GM19238 (cell line): Measurements from ENCODE around the gene FUBP3.

ENCODE experiments used
- DNase-seq: peaks from one replicate; pipeline ENCODE4 v3.0.0; 2011; ENCODE audit warnings: low spot score; ENCODE audit not compliant: insufficient read length

FUBP3 gene

GRCh38 chr9:130633336-130634190 is 54.2 kb downstream of the FUBP3 start:
- no peak for DNase-seq

GRCh38 chr9:130634191-130634768 is 54.9 kb downstream of the FUBP3 start:
- no peak for DNase-seq

- no peak for DNase-seq
Observed at GRCh38 chr9:130634801-130635200, 55.4 kb downstream of the FUBP3 start.

GRCh38 chr9:130635306-130635705 is 55.9 kb downstream of the FUBP3 start:
- no peak for DNase-seq

GRCh38 chr9:130635721-130636647 is 56.6 kb downstream of the FUBP3 start:
- no peak for DNase-seq

- DNase-seq: no peak
Observed at GRCh38 chr9:130636648-130637020, 57.3 kb downstream of the FUBP3 start.

GRCh38 chr9:130638284-130639123 is 59.1 kb downstream of the FUBP3 start:
- no peak for DNase-seq

GRCh38 chr9:130639124-130639765 is 59.9 kb downstream of the FUBP3 start:
- no peak for DNase-seq

GRCh38 chr9:130639866-130640555 is 60.6 kb downstream of the FUBP3 start:
- DNase-seq: no peak

GRCh38 chr9:130640681-130641080 is 61.3 kb downstream of the FUBP3 start:
- no peak for DNase-seq

- no peak for DNase-seq
Observed at GRCh38 chr9:130642926-130643325, 63.5 kb downstream of the FUBP3 start.

GRCh38 chr9:130651221-130651620 is 71.8 kb downstream of the FUBP3 start:
- DNase-seq: no peak

GRCh38 chr9:130651752-130652151 is 72.4 kb downstream of the FUBP3 start:
- no peak for DNase-seq

GRCh38 chr9:130654879-130655278 is 75.5 kb downstream of the FUBP3 start:
- DNase-seq: no peak

- no peak for DNase-seq
Observed at GRCh38 chr9:130658893-130659698, 79.7 kb downstream of the FUBP3 start.

- DNase-seq: no peak
Observed at GRCh38 chr9:130659699-130660248, 80.4 kb downstream of the FUBP3 start.

GRCh38 chr9:130660326-130660682 is 80.9 kb downstream of the FUBP3 start:
- no peak for DNase-seq

- DNase-seq: no peak
Observed at GRCh38 chr9:130660683-130661450, 81.5 kb downstream of the FUBP3 start.
